Hepatocyte (in vitro differentiated cells): Measurements from ENCODE around the gene CMA1.

Experiments used
- EZH2 ChIP-seq: fragments of 200-600 bp; sonication (generic); IDR thresholded peaks from 2 replicates; pipeline ENCODE4 v1.6.1; 2016; ENCODE audit warnings: antibody characterized with exemption, mild to moderate bottlenecking, borderline replicate concordance
- TF ChIP-seq, protein P1 (sequence below): fragments of 200-600 bp; sonication (generic); IDR thresholded peaks from 2 replicates; pipeline ENCODE4 v1.5.1; 2016; ENCODE audit warnings: antibody characterized with exemption, mild to moderate bottlenecking; ENCODE audit not compliant: poor library complexity

DNA sequence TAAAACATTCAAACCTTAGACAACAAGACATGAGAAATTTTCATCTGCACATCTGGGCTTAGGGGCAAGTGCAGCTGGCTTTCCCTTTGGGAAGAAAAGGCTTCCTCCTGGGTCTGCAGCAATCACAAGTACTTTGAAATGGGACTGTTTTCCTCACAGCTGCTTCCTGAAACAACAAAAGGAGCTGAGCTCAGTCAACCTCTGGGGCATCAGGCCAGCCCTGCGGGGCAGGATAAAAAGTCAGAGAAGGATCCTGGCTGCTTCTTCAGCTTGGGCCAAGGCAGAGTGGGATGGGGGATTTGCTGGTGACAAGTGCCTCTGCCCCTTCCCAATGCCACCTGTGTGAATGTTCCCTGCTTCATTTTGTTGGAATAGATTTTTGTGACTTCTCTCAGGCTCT, 49.3 kb downstream of the CMA1 start:
- TF ChIP-seq, protein P1, sequence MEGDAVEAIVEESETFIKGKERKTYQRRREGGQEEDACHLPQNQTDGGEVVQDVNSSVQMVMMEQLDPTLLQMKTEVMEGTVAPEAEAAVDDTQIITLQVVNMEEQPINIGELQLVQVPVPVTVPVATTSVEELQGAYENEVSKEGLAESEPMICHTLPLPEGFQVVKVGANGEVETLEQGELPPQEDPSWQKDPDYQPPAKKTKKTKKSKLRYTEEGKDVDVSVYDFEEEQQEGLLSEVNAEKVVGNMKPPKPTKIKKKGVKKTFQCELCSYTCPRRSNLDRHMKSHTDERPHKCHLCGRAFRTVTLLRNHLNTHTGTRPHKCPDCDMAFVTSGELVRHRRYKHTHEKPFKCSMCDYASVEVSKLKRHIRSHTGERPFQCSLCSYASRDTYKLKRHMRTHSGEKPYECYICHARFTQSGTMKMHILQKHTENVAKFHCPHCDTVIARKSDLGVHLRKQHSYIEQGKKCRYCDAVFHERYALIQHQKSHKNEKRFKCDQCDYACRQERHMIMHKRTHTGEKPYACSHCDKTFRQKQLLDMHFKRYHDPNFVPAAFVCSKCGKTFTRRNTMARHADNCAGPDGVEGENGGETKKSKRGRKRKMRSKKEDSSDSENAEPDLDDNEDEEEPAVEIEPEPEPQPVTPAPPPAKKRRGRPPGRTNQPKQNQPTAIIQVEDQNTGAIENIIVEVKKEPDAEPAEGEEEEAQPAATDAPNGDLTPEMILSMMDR = no peak
- TF ChIP-seq EZH2 = no peak
